Fibroblast of lung (primary cell): ENCODE measurements around the gene GSC2.

Experiments
- CTCF ChIP-seq, 2 donors: IDR thresholded peaks in 1 of 2; conservative IDR thresholded peaks in 1 of 2; 1 replicate in 1 of 2; 2 replicates in 1 of 2; pipeline ENCODE4 v1.5.1; 2011 to 2012; ENCODE audit warnings: low read length in 2 of 2, control low read depth in 1 of 2, inconsistent platforms in 1 of 2, low read depth in 1 of 2, mild to moderate bottlenecking in 1 of 2
- EZH2 ChIP-seq: IDR thresholded peaks from 2 replicates; pipeline ENCODE4 v1.5.1; 2012; ENCODE audit warnings: low read length, control low read depth, mild to moderate bottlenecking; ENCODE audit errors: missing control alignments

GRCh38 chr22:19136915-19137314, 13.2 kb downstream of the GSC2 start:
- TF ChIP-seq CTCF (conservative IDR thresholded peaks at IDR 0.05 in 1 of 2, IDR thresholded peaks at IDR 0.05 in 1 of 2; ENCODE audit: low read depth in 1 of 2, low read length in 2 of 2) (no peak), EZH2 (no peak)
